Fibroblast of gingiva (primary cell): ENCODE measurements around the gene AHCY.
A peak's percentile ranks its signal among the peaks of the same experiment; 100 is the strongest.
"Not testable (repeated sequence)": the region's sequence is repeated elsewhere in the genome, so short reads cannot be mapped to it uniquely, and the experiment has no call there.

ENCODE experiments used
- DNase-seq: peaks from one replicate; pipeline ENCODE4 v3.0.0-alpha.2; 2011; ENCODE audit warnings: low read depth

AHCY gene

GRCh38 chr20:34296468-34296867 lies 6.7 kb downstream of the AHCY start:
- no peak for DNase-seq

GRCh38 chr20:34295284-34295683 lies 7.9 kb downstream of the AHCY start:
- no peak for DNase-seq

DNA sequence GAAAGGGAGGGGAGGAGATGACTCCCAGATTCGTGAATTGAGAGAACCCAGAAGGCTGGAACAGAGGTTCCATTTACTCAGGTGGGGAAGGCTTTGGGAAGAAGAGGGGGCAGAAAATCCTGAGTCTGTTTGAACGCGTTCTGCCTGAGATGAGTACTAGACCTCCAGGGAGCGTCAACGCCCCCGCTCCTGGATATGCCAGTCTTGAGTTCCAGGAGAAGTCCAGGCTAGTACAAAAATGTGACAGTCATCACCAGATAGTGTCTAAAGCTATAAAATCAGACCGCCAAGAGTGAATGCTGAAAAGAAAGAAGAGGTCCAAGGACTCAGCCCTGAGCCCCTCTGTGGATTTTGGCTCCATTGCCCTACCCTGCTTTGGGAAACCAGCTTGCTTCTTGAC lies 8.6 kb downstream of the AHCY start:
- no peak for DNase-seq

DNA sequence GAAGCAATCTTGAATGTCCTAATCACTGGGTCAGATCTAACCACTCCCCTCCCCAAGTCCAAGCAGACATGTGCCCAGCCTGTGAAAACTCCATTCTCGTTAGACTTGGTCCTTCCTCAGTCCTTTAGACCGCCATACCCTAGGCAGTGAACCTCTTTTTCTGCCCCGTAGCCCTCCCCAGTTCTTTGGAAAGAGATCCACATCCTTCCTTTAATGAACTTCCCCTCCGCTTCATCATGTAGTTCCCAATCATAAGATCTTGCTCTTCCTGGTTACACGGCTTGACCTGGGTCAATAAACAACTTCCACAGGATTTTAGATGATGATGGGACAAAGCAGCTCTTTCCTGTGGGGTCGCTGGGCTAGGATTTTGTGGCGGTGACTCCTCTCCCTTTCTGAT lies 9.6 kb downstream of the AHCY start:
- DNase-seq: no peak

GRCh38 chr20:34293119-34293518 lies 10.0 kb downstream of the AHCY start:
- DNase-seq: no peak

DNA sequence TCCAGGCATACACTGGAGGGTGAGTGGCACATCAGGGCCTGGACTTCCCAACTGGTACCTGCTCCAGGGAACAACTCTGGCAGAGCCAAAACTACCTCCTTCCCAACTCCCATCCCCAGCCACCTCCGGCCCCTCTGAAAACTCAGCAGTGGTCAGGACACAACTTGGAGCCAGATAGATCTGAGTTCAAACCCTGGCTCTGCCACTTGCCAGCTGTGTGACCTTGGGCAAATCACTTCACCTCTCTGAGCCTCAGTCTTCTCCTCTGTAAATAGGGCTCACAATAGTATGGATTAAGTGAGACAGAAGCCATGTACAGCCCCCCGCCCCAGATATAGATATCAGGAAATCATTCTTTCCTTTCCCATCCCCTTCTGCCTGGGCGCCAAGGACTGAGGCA lies 10.7 kb downstream of the AHCY start:
- no peak for DNase-seq

DNA sequence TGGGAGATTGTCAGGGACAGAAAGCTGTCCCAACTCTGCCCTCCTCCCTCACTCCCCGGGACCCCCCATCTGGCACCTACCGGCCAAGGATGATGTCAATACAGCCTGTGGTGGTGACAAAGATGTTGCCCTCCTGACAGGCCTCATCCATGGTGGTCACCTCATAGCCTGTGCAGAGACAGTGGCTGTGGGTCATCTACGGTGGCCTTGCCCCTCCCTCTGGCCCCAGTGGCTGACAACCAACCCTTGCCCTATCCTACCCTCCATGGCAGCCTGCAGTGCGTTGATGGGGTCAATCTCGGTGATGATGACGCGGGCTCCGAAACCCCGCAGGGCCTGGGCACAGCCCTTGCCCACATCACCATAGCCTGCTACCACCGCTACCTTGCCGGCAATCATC lies 12.7 kb downstream of the AHCY start:
- no peak for DNase-seq

DNA sequence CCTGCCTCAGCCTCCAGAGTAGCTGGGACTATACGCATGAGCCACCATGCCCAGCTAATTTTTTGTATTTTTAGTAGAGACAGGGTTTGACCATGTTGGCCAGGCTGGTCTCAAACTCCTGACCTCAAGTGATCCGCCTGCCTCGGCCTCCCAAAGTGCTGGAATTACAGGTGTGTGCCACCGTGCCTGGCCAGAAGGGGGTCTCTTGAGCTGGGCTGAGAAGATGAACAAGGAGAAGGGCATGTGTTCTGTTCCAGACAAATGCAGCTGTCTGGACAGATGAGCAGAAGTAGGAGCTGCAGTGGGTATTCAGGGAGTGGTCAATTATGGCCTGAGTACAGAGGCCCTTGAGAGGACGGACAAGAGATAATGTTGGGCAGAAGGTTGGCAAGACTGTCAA lies 15.7 kb downstream of the AHCY start:
- not testable (repeated sequence) for DNase-seq

- no peak for DNase-seq
Observed at GRCh38 chr20:34285450-34285849, 17.7 kb downstream of the AHCY start.

DNA sequence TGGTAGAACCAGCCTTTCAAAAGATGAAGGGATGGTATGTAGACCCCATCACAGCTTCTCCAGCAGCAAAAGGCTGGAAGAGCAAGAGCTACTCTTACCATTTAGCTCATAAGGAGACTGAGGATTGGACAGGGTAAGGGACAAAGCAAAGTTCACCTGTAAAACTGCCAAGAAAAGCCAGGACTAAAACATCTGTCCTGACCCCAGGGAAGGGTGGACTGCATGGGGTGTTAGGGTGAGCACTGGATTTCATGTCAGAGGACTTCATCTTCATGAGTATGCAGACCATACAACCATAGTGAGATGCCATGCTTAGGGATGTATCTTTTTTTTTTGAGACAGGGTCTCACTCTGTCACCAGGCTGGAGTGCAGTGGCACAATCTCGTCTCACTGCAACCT lies 19.3 kb downstream of the AHCY start:
- DNase-seq: no peak

- DNase-seq: no peak
Observed at GRCh38 chr20:34282041-34282440, 21.1 kb downstream of the AHCY start.

DNA sequence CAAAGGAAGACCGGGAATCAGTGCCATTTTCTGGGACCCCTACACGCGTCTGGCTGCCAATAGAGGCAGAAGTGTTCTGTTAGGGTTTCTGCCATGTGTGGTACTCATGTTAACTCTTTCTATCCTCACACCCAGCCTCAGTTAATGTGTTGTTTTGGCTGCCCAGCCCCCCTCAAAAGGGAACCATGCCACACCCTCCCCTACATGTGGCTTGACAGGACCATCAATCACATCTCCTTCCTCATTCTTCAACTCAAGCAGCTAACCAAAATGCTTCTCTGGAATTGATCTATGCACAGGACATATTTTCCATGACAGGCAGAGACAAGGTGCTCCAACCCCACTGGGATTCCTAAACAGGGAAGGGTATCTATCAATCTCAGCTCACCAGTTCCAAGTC lies 22.0 kb downstream of the AHCY start:
- no peak for DNase-seq

DNA sequence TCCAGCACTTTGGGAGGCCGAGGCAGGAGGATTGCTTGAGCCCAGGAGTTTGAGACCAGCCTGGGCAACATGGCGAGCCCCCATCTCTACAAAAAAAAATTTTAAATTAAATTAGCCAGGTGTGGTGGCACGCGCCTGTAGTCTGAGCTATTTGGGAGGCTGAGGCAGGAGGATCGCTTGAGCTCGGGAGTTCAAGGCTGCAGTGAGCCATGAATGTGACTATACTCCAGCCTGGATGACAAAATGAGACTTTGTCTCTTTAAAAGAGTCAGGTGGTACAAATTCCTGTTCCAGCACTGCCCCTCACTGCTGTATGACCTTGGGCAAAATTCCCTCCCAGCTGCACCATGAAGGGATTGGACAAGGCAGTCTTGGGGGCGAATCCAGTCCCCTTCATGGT lies 28.5 kb downstream of the AHCY start:
- DNase-seq: no peak

GRCh38 chr20:34271956-34272355 lies 31.2 kb downstream of the AHCY start:
- DNase-seq: peak; percentile 87

- DNase-seq: peak; percentile 92
Observed at GRCh38 chr20:34269996-34270627, 33.0 kb downstream of the AHCY start.

DNA sequence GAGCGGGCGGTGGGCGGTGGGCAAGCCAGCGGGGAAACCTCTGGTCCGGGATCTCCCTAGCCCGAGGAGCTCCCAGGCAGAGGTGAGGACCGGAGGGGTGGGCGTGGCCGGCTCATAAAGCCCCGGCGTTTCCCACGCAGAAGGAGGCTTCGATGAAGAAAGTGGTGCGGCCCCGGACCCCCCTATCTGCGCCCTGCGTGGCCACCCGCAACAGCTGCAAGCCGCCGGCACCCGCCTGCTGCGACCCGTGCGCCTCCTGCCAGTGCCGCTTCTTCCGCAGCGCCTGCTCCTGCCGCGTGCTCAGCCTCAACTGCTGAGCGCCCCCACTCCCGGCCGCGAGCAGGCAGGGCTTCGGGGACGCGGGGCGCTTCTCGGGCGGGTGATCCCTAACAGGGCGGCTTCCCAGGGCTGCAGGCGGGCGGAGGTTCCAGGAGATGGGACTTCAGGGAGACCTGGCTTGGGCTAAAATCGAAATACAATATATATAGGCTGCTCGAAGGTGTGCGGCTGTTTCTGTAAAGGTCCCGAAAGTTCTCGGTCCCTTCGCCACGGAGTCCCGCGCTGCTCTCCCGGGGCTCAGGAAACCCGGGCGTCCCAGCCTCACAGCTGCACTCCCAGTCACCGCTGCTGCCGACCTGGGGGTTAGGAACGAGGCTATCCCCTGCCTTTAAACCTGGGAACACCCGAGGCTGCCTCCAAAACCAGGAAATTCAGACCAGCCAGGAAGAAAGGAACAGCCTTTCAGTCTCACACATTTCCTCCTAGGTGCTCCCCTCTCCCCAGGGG lies 34.1 kb downstream of the AHCY start:
- DNase-seq: peak; percentile 16

GRCh38 chr20:34268145-34268544 lies 35.0 kb downstream of the AHCY start:
- DNase-seq: no peak

DNA sequence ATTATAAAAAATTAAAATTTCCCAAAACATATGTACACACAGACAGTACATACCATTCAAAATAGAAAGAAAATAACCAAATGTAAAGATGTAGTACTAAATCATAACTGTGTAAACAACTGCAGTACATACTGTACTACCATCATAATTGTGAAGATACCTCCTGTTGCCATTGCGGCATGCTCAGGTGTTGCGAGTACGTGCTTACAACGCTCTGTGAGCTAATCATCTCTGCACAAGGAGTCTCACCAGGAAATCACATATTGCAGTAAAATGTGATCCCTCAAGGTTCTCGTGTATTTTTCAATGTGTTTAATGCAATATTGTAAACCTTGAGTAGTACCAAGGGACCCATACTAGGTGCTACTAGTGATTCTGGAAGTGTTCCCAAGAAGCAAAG lies 39.0 kb downstream of the AHCY start:
- no peak for DNase-seq

DNA sequence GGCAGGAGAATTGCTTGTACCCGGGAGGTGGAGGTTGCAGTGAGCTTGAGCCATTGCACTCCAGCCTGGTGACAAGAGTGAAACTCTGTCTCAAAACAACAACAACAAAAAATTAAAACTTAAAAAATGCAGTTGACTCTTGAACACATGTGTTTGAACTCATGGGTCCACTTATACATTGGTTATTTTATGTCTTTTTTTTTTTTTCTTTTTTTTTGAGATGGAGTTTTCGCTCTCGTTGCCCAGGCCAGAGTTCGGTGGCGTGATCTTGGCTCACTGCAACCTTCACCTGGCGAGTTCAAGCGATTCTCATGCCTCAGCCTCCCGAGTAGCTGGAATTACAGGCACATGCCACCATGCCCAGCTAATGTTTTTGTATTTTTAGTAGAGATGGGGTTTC lies 39.7 kb downstream of the AHCY start:
- DNase-seq: not testable (repeated sequence)

GRCh38 chr20:34262488-34263288 lies 40.5 kb downstream of the AHCY start:
- peak; percentile 61 for DNase-seq

- peak; percentile 29 for DNase-seq
Observed at GRCh38 chr20:34260208-34260942, 42.8 kb downstream of the AHCY start.

- DNase-seq: no peak
Observed at GRCh38 chr20:34256629-34257124, 46.5 kb downstream of the AHCY start.
